Epithelial cell of esophagus (primary cell): ENCODE data around the gene SIGLEC11.

Source experiments
- DNase-seq: peaks from one replicate; pipeline ENCODE4 v3.0.0; 2010; ENCODE audit warnings: low read depth
- H3K4me3 ChIP-seq: 2 replicates; pipeline ENCODE4 v1.5.1; 2011; ENCODE audit warnings: mild to moderate bottlenecking, low read length, control low read depth
- CTCF ChIP-seq: IDR thresholded peaks from 2 replicates; pipeline ENCODE4 v1.5.1; 2011; ENCODE audit warnings: low read depth, mild to moderate bottlenecking, low read length, control low read depth, inconsistent platforms; ENCODE audit not compliant: insufficient read depth; ENCODE audit errors: missing control alignments

The SIGLEC11 gene

DNA sequence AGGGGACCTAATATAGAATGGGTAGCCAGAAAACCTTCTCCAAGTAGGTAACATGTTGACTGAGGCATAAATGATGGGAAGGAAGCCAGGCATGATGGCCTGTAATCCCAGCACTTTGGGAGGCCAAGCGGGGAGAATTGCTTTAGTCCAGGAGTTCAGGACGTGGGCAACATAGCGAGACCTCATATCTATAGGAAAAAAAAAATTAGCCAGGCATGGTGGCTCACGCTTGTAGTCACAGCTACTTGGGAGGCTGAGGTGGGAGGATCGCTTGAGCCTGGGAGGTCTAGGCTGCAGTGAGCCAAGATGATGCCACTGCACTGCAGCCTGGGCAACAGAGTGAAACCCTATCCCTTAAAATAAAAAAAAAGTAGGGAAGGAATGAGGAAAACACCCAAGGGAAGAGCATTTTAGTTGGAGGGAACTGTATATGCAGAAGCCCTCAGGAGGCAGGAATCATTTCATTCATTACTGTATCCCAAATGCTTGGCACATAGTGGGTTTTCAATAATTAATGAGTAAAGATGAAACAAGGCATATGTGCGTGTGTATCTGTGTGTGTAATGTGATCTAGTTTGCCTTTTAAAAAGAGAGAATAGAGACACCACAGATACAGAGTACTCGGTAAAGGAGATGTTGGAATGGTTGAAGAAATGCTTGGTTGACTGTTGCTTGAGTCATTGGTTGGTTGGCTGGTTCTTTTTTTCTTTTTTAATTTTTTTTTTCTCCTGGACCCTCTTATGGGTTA is 29.5 kb downstream of the SIGLEC11 start:
- no peak for DNase-seq
- H3K4me3 ChIP-seq: no peak overlapping the region
- no peak for TF ChIP-seq CTCF

- no peak for TF ChIP-seq CTCF
- DNase-seq: no peak
- no peak overlapping the region for H3K4me3 ChIP-seq
These were observed 30.4 kb downstream of the SIGLEC11 start for GRCh38 chr19:49930483-49931011.

DNA sequence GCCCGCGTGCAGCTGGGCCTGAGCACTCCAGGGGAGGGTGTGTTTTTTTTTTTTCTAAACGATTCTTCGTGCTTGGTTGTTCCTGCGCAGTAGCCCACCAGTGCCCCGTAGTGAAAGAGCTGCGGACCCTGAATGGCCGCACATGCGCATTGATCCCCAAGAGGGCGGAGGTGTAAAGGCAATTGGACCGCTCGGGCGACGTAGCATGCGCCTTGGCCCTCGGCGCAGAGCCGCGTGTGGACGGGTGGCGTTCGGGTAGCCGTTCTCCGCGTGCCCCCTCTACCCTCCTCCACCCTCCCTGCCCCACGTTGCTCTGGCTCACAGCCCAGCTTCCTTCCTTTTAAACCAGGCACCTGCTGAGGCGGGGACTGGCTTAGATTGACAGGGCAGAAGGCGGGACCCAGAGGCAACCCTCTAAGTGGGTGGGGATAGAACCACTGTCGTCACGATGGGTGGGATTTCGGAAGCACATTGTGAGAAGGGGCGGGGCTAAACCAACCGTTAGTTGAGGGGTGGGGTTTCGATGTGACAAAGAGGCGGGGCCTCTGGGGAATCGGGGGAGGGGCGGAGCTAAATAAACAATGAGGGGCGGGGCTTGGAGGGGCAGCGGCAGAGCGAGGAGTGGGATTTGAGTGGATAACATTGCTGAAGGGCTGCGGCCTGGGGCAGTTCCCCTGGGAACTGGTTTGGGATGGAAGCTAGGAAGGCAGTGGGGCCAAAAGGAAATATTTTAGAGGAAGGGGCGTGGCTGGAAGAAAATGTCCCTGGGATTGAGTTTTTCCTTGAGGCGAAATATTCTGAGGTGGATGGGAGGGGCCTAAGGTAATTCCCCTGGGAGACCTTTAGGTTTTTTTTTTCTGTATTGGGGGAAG is 31.1 kb downstream of the SIGLEC11 start:
- DNase-seq: peak; percentile 94
- TF ChIP-seq CTCF: no peak
- peak overlapping the region; percentile 91 for H3K4me3 ChIP-seq

GRCh38 chr19:49929121-49929610 is 31.8 kb downstream of the SIGLEC11 start, which contains the start of the genes ATF5 and NUP62:
ATF5 (plus strand) TSS chr19:49929205; CDS start chr19:49930851, 1,646 bp downstream.
NUP62 (minus strand) TSS chr19:49929504; CDS start chr19:49909807, 19,697 bp downstream.
- no peak for TF ChIP-seq CTCF
- peak within 1 kb of the TSS; percentile 91 for H3K4me3 ChIP-seq
- peak; percentile 74 for DNase-seq

DNA sequence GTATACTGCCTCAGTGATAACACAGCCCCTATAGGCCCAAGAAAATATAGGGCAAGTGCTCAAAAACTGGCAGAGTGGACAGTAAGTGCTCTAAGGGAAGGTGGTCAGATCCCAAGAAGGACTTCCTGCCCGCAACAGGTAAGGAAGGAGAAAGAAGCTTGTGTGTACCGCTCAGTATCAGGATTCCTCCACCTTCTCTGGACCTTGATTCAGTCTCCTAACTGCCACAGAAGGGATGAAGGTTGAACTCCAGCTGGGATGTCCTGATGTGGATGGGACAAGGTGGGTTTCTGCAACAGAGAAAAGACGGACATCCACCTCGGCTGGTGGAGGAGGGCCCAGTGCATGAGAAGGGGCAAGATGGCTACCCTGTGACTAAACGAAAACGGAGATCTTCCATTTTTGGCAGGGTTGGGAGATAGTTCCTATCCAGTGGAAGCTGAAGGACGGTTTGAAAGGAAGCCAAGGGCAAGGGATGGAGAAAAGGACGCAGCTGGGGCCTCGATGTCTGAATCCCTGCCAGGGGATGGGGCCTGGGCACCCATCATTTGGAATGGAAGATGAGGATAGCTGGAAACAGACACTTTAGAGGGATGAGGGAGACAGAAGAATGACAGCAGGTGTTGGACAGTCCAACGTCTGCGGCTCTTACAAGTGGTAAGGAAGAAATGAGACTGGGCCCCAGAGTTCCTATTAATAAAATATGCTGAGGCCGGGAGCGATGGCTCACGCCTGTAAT is 33.3 kb downstream of the SIGLEC11 start:
- DNase-seq: no peak
- H3K4me3 ChIP-seq: no peak overlapping the region

More for the DNA sequence above, 33.3 kb downstream of the SIGLEC11 start:
- no peak for TF ChIP-seq CTCF
